Measurements from ENCODE around the gene KLHL29. TPM values are rescaled to one million over a fixed set of nuclear protein-coding genes. Genes with fewer than 3 reads are reported as not detected.

Gene KLHL29
- total RNA-seq, 2 donors from 2014 or later = 1.0 to 2.4 TPM

DNA sequence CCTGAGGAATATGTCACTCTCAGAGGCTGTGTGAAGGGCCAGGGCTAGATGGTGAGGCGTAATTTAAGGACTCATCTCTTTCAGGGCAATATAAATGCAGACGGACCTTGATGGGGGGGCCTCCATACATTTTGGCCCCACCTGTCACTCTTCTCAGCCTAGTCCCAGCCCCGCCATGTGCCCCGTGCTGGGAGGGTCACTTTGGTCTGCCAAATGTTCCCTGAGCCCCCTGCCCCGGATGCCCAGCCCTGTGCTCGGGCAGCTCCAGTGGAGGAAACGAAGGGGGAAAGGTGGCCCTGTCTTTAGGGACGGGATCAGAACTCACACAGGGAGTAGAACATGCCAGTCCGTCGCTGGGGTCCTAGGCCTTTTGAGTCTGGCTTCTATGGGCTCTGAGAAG is 168.6 kb downstream of the KLHL29 start:
- peak overlapping the region; percentile 86 for H3K27ac ChIP-seq (ENCODE audit: low read depth, low read length)
- Mint-ChIP-seq H3K9me3 (no peaks in the 10 kb centered on the region), H3K27me3 (ENCODE audit: insufficient read depth) (no peaks in the 10 kb centered on the region), H3K36me3 (ENCODE audit: low read depth) (no peaks in the 10 kb centered on the region), H3K4me1 (peaks cover 5% of the 10 kb centered on the region), H3K4me3 (no peak overlapping the region), H3K27ac (no peak overlapping the region)
- H3K4me1 ChIP-seq (ENCODE audit: control insufficient read depth, insufficient read depth, low read length) = no peaks in the 10 kb centered on the region
- H3K27me3 ChIP-seq (ENCODE audit: control insufficient read depth, insufficient read depth, low read length, poor library complexity, severe bottlenecking) = no peaks in the 10 kb centered on the region
- H3K36me3 ChIP-seq (ENCODE audit: control insufficient read depth, insufficient read depth, low read length) = no peaks in the 10 kb centered on the region
- TF ChIP-seq, protein P1, sequence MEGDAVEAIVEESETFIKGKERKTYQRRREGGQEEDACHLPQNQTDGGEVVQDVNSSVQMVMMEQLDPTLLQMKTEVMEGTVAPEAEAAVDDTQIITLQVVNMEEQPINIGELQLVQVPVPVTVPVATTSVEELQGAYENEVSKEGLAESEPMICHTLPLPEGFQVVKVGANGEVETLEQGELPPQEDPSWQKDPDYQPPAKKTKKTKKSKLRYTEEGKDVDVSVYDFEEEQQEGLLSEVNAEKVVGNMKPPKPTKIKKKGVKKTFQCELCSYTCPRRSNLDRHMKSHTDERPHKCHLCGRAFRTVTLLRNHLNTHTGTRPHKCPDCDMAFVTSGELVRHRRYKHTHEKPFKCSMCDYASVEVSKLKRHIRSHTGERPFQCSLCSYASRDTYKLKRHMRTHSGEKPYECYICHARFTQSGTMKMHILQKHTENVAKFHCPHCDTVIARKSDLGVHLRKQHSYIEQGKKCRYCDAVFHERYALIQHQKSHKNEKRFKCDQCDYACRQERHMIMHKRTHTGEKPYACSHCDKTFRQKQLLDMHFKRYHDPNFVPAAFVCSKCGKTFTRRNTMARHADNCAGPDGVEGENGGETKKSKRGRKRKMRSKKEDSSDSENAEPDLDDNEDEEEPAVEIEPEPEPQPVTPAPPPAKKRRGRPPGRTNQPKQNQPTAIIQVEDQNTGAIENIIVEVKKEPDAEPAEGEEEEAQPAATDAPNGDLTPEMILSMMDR (conservative IDR thresholded peaks at IDR 0.05) = no peak
- WGBS, 2 experiments (ENCODE audit: insufficient coverage in 1 of 2, insufficient read length in 1 of 2) = 94 to 98% methylated on average over 10 of the region's 10 CpGs
- no peaks in the 10 kb centered on the region for H3K9me3 ChIP-seq (ENCODE audit: control insufficient read depth, low read length)
- H3K4me3 ChIP-seq (ENCODE audit: low read length) = no peak overlapping the region
- DNase-seq = no peak
- H3K9ac ChIP-seq (ENCODE audit: extremely low read depth, low read length, poor library complexity, severe bottlenecking) = no peak overlapping the region

DNA sequence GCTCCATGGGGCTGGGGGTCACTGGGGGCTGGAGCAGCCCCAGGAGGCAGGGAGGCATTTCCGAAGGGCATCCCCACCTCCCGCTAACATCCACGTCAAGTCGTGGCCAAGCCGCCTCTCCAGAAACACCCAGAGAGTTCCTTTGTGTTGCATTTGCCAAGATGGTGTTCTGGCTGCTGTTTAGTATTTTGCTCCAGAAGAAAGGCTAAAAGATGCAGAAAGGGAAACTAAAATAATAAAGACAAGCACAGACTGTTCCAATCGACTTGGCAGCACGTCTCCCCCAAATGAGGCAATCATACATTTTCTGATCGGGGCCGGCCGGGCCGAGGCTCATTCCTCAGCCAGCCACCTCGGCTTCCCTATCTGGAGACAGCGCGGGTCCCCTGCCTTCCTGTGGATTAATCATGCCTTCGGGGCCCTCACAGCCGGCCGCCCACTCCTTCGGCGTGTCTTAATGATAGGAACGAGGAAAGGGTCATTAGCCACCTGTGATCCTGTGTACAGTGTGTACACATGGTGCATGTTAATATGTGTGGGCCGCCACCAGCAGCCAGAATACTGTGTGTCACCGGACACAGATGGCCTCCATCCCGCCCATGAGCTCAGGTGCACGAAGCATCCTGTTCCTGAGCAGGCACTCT is 169.2 kb downstream of the KLHL29 start:
- Mint-ChIP-seq H3K9me3 (no peaks in the 10 kb centered on the region), H3K27ac (no peak overlapping the region), H3K4me3 (no peak overlapping the region), H3K27me3 (ENCODE audit: insufficient read depth) (no peaks in the 10 kb centered on the region), H3K36me3 (ENCODE audit: low read depth) (no peaks in the 10 kb centered on the region), H3K4me1 (no peaks in the 10 kb centered on the region)
- Histone ChIP-seq H3K4me3 (ENCODE audit: low read length) (no peak overlapping the region), H3K27me3 (ENCODE audit: control insufficient read depth, insufficient read depth, low read length, poor library complexity, severe bottlenecking) (no peaks in the 10 kb centered on the region), H3K4me1 (ENCODE audit: control insufficient read depth, insufficient read depth, low read length) (no peaks in the 10 kb centered on the region), H3K9me3 (ENCODE audit: control insufficient read depth, low read length) (no peaks in the 10 kb centered on the region), H3K27ac (ENCODE audit: low read depth, low read length) (peak overlapping the region; percentile 86), H3K9ac (ENCODE audit: extremely low read depth, low read length, poor library complexity, severe bottlenecking) (no peak overlapping the region), H3K36me3 (ENCODE audit: control insufficient read depth, insufficient read depth, low read length) (no peaks in the 10 kb centered on the region)
- 95% methylated on average over 14 to 24 of the region's 24 CpGs for WGBS, 2 experiments (ENCODE audit: insufficient coverage in 1 of 2, insufficient read length in 1 of 2)
- TF ChIP-seq, protein P1 (conservative IDR thresholded peaks at IDR 0.05) = no peak
- DNase-seq = no peak

DNA sequence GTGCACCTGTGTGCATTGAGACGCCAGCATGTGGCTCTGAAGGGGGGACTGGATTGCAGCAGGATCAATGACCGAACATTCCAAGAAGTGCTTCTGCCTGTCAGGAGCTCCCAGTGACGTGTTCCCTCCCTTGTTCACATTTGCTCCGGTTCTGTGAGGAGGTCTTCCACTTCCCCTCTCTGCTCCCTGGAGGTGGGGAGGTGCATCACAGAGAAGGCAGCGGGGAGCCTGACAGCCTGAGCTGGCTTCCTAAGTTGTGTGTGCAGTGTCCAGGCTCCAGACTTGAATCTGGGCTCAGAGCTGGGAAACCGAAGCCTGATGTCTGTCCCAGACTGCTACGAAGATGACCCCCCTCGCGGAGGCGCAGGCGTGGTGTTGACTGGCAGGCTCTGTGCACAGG is 171.0 kb downstream of the KLHL29 start:
- Mint-ChIP-seq H3K27me3 (ENCODE audit: insufficient read depth) (peaks cover 2% of the 10 kb centered on the region), H3K4me3 (no peak overlapping the region), H3K9me3 (no peaks in the 10 kb centered on the region), H3K4me1 (no peaks in the 10 kb centered on the region), H3K27ac (no peak overlapping the region), H3K36me3 (ENCODE audit: low read depth) (no peaks in the 10 kb centered on the region)
- no peak for DNase-seq
- TF ChIP-seq, protein P1 (conservative IDR thresholded peaks at IDR 0.05) = peak; percentile 35
- Histone ChIP-seq H3K27ac (ENCODE audit: low read depth, low read length) (no peak overlapping the region), H3K4me1 (ENCODE audit: control insufficient read depth, insufficient read depth, low read length) (no peaks in the 10 kb centered on the region), H3K27me3 (ENCODE audit: control insufficient read depth, insufficient read depth, low read length, poor library complexity, severe bottlenecking) (no peaks in the 10 kb centered on the region), H3K4me3 (ENCODE audit: low read length) (no peak overlapping the region), H3K9me3 (ENCODE audit: control insufficient read depth, low read length) (no peaks in the 10 kb centered on the region), H3K36me3 (ENCODE audit: control insufficient read depth, insufficient read depth, low read length) (no peaks in the 10 kb centered on the region), H3K9ac (ENCODE audit: extremely low read depth, low read length, poor library complexity, severe bottlenecking) (no peak overlapping the region)
- 85% methylated on average over 5 to 11 of the region's 11 CpGs for WGBS, 2 experiments (ENCODE audit: insufficient coverage in 1 of 2, insufficient read length in 1 of 2)

Data from endodermal cell (in vitro differentiated cells).